SK-N-SH (cell line): ENCODE measurements around the gene MICAL2. TPM values are rescaled to one million over a fixed set of nuclear protein-coding genes. Genes with fewer than 3 reads are reported as not detected.

Experiments used
- CTCF ChIA-PET: fragments of 300-600, 350-600 bp; formaldehyde crosslinking; extraction: SDS; loops from one replicate; lab custom pipeline; 2021; lab: Yijun Ruan, JAX
- POLR2A ChIA-PET: fragments of 350-600 bp; sonication (Branson Sonifier 250); formaldehyde crosslinking; extraction: SDS; loops from one replicate; lab custom pipeline; 2020; ENCODE audit warnings: antibody characterized with exemption, inconsistent platforms; lab: Yijun Ruan, JAX
- DNase-seq: peaks from one replicate; pipeline ENCODE4 v3.0.0; 2012
- H2AFZ ChIP-seq: fragments of 200-600 bp; sonication (generic); 2 replicates; pipeline ENCODE4 v1.8.1; 2016; ENCODE audit warnings: antibody characterized with exemption, mild to moderate bottlenecking, low read depth
- H3F3A ChIP-seq: fragments of 200-600 bp; sonication (generic); replicated peaks from 2 replicates; pipeline ENCODE3; 2016; ENCODE audit warnings: antibody characterized with exemption, mild to moderate bottlenecking; ENCODE audit not compliant: insufficient read depth
- H3K27ac ChIP-seq, 2 experiments: fragments of 200-500 bp in 1 of 2; fragments of 200-600 bp in 1 of 2; sonication (Bioruptor generic) in 1 of 2; sonication (generic), shearing (Covaris generic) in 1 of 2; 2 replicates each; pipeline versions ENCODE4 v1.5.1 to v1.6.1; 2014 to 2016; ENCODE audit warnings: low read depth in 2 of 2, inconsistent platforms in 1 of 2, low read length in 1 of 2, mild to moderate bottlenecking in 1 of 2, mixed read lengths in 1 of 2
- H3K27me3 ChIP-seq: fragments of 200-600 bp; sonication (generic), shearing (Covaris generic); 2 replicates; pipeline ENCODE4 v1.6.1; 2016; ENCODE audit warnings: mixed run types; ENCODE audit not compliant: insufficient read depth
- H3K36me3 ChIP-seq, 2 experiments: fragments of 200-500 bp in 1 of 2; fragments of 200-600 bp in 1 of 2; sonication (Bioruptor generic) in 1 of 2; sonication (generic) in 1 of 2; replicated peaks in 1 of 2; 2 replicates each; pipeline versions ENCODE3 to v1.5.1; 2014 to 2016; ENCODE audit warnings: low read length in 1 of 2, mild to moderate bottlenecking in 1 of 2; ENCODE audit not compliant: insufficient read depth in 2 of 2, control insufficient read depth in 1 of 2
- H3K4me1 ChIP-seq, 2 experiments: fragments of 200-500 bp in 1 of 2; fragments of 200-600 bp in 1 of 2; sonication (Bioruptor generic) in 1 of 2; sonication (generic), shearing (Covaris generic) in 1 of 2; 2 replicates each; pipeline versions ENCODE4 v1.5.1 to v1.6.1; 2014 to 2016; ENCODE audit warnings: low read depth in 1 of 2, low read length in 1 of 2, mixed run types in 1 of 2; ENCODE audit not compliant: insufficient read depth in 2 of 2, control insufficient read depth in 1 of 2
- H3K4me2 ChIP-seq: fragments of 200-600 bp; sonication (generic), shearing (Covaris generic); 2 replicates; pipeline ENCODE4 v1.6.1; 2017; ENCODE audit warnings: mixed run types
- H3K4me3 ChIP-seq, 2 experiments: fragments of 200-500 bp in 1 of 2; fragments of 200-600 bp in 1 of 2; sonication (Bioruptor generic) in 1 of 2; sonication (generic), shearing (Covaris generic) in 1 of 2; 2 replicates each; pipeline versions ENCODE4 v1.5.1 to v1.8.1; 2014 to 2016; ENCODE audit warnings: low read depth in 2 of 2, inconsistent platforms in 1 of 2, low read length in 1 of 2, mild to moderate bottlenecking in 1 of 2, mixed read lengths in 1 of 2, moderate library complexity in 1 of 2
- H3K79me2 ChIP-seq: fragments of 200-600 bp; sonication (generic); 2 replicates; pipeline ENCODE4 v1.8.1; 2017; ENCODE audit warnings: mild to moderate bottlenecking; ENCODE audit not compliant: insufficient read depth
- H3K9ac ChIP-seq: fragments of 200-600 bp; sonication (generic); 2 replicates; pipeline ENCODE4 v1.6.1; 2017; ENCODE audit warnings: mixed run types
- H3K9me2 ChIP-seq: fragments of 200-600 bp; sonication (generic); 2 replicates; pipeline ENCODE4 v1.6.1; 2017; ENCODE audit warnings: mixed run types
- H3K9me3 ChIP-seq: fragments of 200-600 bp; sonication (generic); 2 replicates; pipeline ENCODE4 v1.6.1; 2017; ENCODE audit warnings: mixed run types, mild to moderate bottlenecking, moderate library complexity
- H4K20me1 ChIP-seq: fragments of 200-600 bp; sonication (generic); 2 replicates; pipeline ENCODE4 v1.6.1; 2017; ENCODE audit warnings: mild to moderate bottlenecking, mixed run types; ENCODE audit not compliant: insufficient read depth
- EP300 ChIP-seq, 2 experiments: IDR thresholded peaks; 2 replicates each; pipeline versions ENCODE4 v1.4.0 to v1.6.1; 2012; ENCODE audit warnings: borderline replicate concordance in 1 of 2, low read depth in 1 of 2, low read length in 1 of 2
- FOXM1 ChIP-seq: IDR thresholded peaks from 2 replicates; pipeline ENCODE4 v1.4.0; 2012; ENCODE audit warnings: low read depth, mild to moderate bottlenecking
- GATA2 ChIP-seq: sonication (generic); formaldehyde crosslinking; IDR thresholded peaks from 2 replicates; pipeline ENCODE4 v1.5.0; 2020; ENCODE audit warnings: mild to moderate bottlenecking, missing genetic modification reagents
- IRF3 ChIP-seq: fragments of 150-350 bp; IDR thresholded peaks from 2 replicates; pipeline ENCODE4 v1.6.1; 2016; ENCODE audit warnings: mild to moderate bottlenecking, low read depth, low read length
- JUND ChIP-seq: IDR thresholded peaks from 2 replicates; pipeline ENCODE4 v1.4.0; 2012
- MAX ChIP-seq: IDR thresholded peaks from 2 replicates; pipeline ENCODE4 v1.4.0; 2012; ENCODE audit warnings: low read depth
- MXI1 ChIP-seq: IDR thresholded peaks from 2 replicates; pipeline ENCODE4 v1.6.1; 2012; ENCODE audit warnings: mild to moderate bottlenecking, low read depth, low read length, improper control_type of control experiment
- NFIC ChIP-seq: IDR thresholded peaks from 2 replicates; pipeline ENCODE4 v1.4.0; 2012; ENCODE audit warnings: borderline replicate concordance
- NRF1 ChIP-seq: IDR thresholded peaks from 2 replicates; pipeline ENCODE4 v1.6.1; 2012; ENCODE audit warnings: low read depth, mild to moderate bottlenecking, low read length
- POLR2AphosphoS5 ChIP-seq: IDR thresholded peaks from 2 replicates; pipeline ENCODE4 v1.6.1; 2012; ENCODE audit warnings: low read depth, low read length
- RAD21 ChIP-seq: IDR thresholded peaks from 2 replicates; pipeline ENCODE4 v1.6.1; 2012; ENCODE audit warnings: mild to moderate bottlenecking, low read length
- RXRA ChIP-seq: IDR thresholded peaks from 2 replicates; pipeline ENCODE4 v1.4.0; 2012; ENCODE audit warnings: low read depth, mild to moderate bottlenecking, borderline replicate concordance
- SIN3A ChIP-seq: IDR thresholded peaks from 2 replicates; pipeline ENCODE4 v1.6.1; 2012; ENCODE audit warnings: low read depth, mild to moderate bottlenecking, low read length, moderate library complexity, borderline replicate concordance
- TCF12 ChIP-seq: IDR thresholded peaks from 2 replicates; pipeline ENCODE4 v1.4.0; 2012
- USF1 ChIP-seq: IDR thresholded peaks from 2 replicates; pipeline ENCODE4 v1.4.0; 2012; ENCODE audit warnings: low read depth, borderline replicate concordance
- YY1 ChIP-seq: IDR thresholded peaks from 2 replicates; pipeline ENCODE4 v1.4.0; 2012; ENCODE audit warnings: low read depth, mild to moderate bottlenecking
- ZBTB33 ChIP-seq: IDR thresholded peaks from 2 replicates; pipeline ENCODE4 v1.4.0; 2012; ENCODE audit warnings: low read depth, borderline replicate concordance
- WGBS: methylation state at CpG from one replicate; pipeline ENCODE4 v1.1.6; 2017; ENCODE audit warnings: low lambda C conversion rate; 5-methylcytosine and 5-hydroxymethylcytosine counted together
- polyA plus RNA-seq, 3 experiments: library from polyadenylated mRNA; depleted of rRNA; stranded (reverse); fragments of >200 nt; gene quantifications; 2 replicates each; pipeline ENCODE4 v1.2.3, GENCODE V29; 2012

The MICAL2 gene
- polyA plus RNA-seq, 1 of the 3 experiments (the other 2 are of a cell fraction), result 54.6 TPM

GRCh38 chr11:12137938-12138731 lies 27.7 kb downstream of the MICAL2 start (continued):
- TF ChIP-seq GATA2 (CRISPR knock-in tag), result no peak
- TF ChIP-seq MXI1, result no peak
- 0 out of 2 replicates have a peak, but pooled peaks have one; percentile 16 for TF ChIP-seq ZBTB33
- no peak for TF ChIP-seq RAD21
- TF ChIP-seq FOXM1, result 0 out of 2 replicates have a peak, but pooled peaks have one; percentile 16
- TF ChIP-seq POLR2AphosphoS5, result peak; percentile 15; the same call in 1 of the 2 replicates
- TF ChIP-seq MAX, result peak; percentile 71; the same call in 1 of the 2 replicates
- TF ChIP-seq RXRA, result peak; percentile 64
- no peak for TF ChIP-seq IRF3
- TF ChIP-seq NFIC, result peak; percentile 68
- TF ChIP-seq NRF1, result no peak
- peak in 1 of 2 experiments; percentile 68; a peak in 1 of 4 replicates for TF ChIP-seq EP300 (IDR thresholded peaks at IDR 0.05; ENCODE audit: borderline replicate concordance in 1 of 2, low read depth in 1 of 2, low read length in 1 of 2)
- peak; percentile 67 for TF ChIP-seq TCF12
- TF ChIP-seq YY1, result no peak
- peak; percentile 49; the same call in 1 of the 2 replicates for TF ChIP-seq SIN3A

- no peaks in the 10 kb centered on the region for H3K9me2 ChIP-seq
- no peak overlapping the region for H2AFZ ChIP-seq
- H3K79me2 ChIP-seq, result peaks cover 98% of the 10 kb centered on the region
- ChIA-PET POLR2A (no interaction called here), CTCF (no interaction called here)
- H4K20me1 ChIP-seq, result peaks cover 1% of the 10 kb centered on the region; the same call in 1 of the 2 replicates
- peaks cover 4 to 36% of the 10 kb centered on the region in 2 experiments for H3K36me3 ChIP-seq
- no peak overlapping the region for H3K4me3 ChIP-seq
- peak overlapping the region; percentile 63 for H3K9ac ChIP-seq
- peak overlapping the region in 1 of 2 experiments; percentile 99; a peak in 2 of 4 replicates for H3K27ac ChIP-seq
- no peak for DNase-seq
- WGBS, result 78% methylated on average over 10 of the region's 12 CpGs
- peak overlapping the region; percentile 36 for H3K4me2 ChIP-seq
- peaks cover 0 to 46% of the 10 kb centered on the region in 2 experiments; a peak in 3 of 4 replicates for H3K4me1 ChIP-seq
- H3F3A ChIP-seq, result peaks cover 45% of the 10 kb centered on the region
- H3K9me3 ChIP-seq, result no peaks in the 10 kb centered on the region
- TF ChIP-seq TCF12, result no peak
- TF ChIP-seq USF1, result 0 out of 2 replicates have a peak, but pooled peaks have one; percentile 18
- TF ChIP-seq JUND, result no peak
- H3K27me3 ChIP-seq, result no peaks in the 10 kb centered on the region
Measured at GRCh38 chr11:12139144-12139881, 28.9 kb downstream of the MICAL2 start.
